ENCODE measurements around the gene ST8SIA4.

Gene ST8SIA4

DNA sequence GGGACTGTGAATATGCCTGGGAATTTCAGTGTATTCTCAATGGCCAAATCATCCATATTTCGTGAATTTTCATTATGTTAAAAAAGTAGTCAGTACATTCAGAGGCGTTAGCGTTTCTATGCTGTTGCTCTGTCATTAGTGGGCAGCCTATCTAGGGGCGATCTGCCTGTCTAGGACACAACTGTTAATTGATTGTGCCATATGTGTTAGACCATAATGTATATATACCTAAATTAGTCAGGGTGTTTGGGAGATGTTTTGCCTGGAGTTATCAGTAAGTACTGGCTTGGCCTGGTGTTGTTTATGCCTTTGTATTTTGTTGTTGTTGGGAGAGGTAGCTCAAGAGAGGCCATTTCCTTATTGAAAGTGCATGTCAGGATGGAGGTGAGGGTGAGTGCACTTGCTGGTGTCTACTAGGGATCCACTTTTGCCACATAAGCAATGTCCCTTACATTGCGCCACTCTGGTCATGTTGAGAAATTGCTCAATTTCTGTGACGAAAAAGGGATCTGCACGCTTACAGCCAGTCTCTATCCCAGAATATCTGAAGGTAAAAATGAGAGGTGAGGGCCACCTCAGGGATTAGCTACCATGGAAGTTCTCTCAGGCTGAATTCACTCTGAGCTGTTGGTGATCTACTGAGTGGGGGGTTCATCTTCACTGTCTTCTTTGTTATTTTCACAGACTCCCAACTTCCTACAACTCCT, 123.3 kb downstream of the ST8SIA4 start:
- no peak for DNase-seq

DNA sequence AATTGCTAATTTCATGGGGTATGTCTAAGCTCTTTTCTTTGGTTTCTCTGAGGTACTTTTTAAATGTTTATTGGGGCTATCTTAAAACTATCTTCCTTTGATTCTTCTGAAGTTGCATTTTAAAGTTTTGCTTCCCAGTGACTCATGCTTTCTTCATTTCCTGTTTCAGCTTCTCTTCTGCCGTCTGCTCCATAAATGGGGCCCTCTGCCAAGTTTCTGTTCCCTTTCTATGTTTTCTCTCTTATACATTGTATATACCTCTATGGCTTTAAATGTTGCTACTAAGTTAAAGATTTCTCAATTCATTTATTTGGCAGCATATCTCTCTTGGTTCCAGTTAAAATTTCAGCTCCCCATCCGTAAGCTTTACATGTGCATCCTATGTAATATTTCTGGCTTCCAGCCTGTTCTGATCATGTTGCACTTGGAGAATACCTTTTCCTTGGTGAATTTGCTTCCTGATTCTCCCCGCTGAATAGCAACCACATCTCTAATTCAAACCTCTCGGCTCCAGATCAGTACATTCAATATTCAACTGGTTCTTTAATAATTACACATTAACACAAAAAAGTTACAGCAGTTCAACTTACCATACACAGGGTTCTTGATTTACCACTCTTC, 125.3 kb downstream of the ST8SIA4 start:
- DNase-seq: no peak

DNA sequence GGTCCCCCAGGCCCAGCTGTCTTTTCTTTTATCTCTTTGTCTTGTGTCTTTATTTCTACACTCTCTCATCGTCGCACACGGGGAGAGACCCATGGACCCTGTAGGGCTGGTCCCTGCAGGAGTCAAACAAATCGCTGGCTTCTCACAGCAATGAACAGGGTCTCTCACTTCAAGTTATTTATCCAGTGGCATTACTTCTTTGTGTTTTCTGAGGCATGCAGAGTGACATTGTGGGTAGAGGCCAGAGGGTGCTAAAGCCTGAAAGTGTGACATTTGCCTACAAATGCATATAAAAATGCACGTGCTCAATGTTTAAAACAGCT, 127.6 kb downstream of the ST8SIA4 start:
- no peak for DNase-seq

DNA sequence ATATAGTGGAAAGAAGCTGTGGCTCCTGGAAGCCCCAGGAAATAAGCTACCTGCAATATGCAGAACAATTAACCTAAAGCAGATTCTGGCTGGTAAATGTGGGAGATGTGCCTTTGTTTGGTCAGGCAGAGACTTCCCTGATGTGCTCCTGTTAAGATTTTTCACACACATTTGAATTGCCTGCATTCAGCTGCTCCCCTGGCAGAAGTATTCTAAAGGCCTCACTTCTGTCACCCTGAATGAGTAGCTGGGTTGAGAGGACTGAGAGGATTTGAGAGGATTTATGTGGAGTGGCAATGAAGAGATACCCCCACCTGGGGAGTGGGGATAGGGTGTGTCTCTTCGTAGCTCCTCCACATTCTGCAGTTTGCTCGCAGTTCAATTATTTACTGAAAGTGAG, 130.5 kb downstream of the ST8SIA4 start:
- peak; percentile 60 for DNase-seq

DNA sequence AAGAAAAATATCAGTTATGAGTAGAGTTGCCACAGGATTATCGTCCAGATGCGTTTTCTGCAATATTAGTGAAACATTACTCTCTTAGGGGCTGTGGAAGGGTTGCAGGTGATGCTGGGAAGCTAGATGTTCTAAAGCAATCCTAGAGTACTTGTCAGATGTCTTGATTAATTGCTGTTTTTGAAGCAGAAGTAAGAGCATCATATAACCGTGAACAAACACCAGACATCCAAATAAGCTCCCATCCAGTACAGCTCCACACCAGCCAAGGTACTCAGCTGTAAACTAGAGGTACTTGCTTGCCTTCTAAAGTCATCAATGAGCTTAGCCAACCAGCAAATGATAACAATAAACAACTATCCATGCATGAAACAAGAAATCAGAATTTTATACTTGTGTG, 131.1 kb downstream of the ST8SIA4 start:
- peak; percentile 37 for DNase-seq

DNA sequence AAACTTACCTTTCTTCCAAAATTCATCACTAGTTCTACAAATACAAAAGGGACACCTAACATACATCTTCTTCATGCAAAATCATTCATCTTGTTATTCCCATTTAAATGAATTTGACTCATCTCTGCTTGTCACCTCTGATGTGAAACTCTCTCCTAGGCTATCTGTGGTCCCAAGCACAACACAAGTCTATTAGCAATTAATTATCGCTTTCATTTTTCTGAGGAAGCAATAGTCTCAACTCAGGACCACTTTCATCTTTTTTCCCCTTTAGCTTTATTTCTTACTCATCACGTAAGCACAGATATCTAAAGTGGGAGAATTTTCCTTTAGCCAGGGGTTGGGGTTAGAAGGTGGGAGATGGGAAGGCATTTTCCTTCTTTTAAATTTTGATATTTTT, 131.9 kb downstream of the ST8SIA4 start:
- DNase-seq: no peak

DNA sequence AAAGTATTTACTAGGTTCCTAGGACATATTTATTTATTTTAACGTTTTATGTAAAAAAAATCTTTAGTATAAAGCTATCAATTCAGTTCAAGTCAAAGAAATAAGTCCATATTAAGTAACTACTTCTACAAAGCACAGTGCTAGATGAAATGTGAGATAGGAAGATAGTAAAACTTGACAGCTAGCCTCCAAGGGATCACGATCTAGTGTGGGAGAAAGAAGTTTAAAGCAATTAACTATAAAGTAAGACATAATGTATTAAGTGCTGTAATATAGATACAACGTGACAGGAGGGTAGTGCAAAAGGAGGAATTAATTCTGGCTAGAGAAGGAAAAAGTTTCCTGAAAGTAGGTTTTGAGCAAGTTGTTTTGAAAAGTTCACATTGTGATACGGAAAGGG, 134.9 kb downstream of the ST8SIA4 start:
- no peak for DNase-seq

DNA sequence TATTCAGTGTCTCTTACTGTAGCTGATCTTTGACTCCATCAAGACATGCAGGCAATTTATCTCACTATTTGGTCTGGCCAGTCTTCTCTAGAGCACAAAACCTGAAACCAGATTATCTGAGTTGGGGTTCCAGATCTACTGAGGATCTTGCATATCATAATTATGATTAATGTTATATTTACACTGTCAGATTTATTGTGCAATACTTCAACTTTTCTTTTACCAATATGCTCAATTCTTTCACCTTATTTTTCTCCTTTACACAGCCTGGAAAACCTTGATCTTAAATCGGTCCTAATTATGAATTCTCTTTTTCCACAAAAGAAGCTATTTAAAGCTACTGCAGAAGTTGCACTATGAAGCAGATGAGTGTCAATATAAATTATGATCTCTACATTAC, 140.1 kb downstream of the ST8SIA4 start:
- no peak for DNase-seq

DNA sequence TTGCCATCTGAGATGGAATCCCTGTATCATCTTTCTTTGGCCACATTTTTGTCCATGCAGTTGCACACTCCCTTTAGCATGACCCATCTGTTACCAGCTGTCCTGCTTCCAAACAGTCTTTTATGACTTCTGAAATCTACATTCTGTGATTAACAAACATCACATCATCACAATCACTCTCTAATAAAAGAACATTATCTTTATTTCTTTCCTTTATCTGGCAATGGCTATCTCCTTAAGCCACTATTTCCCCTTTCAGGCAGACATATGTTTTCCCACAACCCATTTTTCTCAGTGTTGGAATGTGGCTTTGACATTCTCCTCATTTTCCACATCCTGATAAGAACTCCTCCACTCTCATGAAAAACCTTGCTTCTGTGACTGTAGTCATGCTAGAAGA, 141.0 kb downstream of the ST8SIA4 start:
- DNase-seq: no peak

DNA sequence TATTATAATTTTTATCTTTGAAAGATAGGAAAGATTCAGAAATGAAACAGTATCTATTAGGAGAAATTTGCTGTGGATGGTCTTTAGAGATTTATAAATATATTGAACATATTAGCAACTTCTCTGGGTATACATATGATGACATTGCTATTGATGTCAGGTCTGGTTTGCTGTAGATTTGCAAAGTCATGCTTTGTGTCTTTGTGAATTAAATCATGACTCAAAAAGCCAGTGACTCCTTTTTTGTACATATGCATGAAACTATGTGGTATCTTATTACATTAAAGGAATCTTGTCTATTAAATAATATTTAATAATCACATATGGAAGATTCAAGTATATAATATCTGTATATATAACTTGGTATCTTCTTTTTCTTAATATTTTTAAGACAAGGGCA, 141.9 kb downstream of the ST8SIA4 start:
- DNase-seq: no peak

DNA sequence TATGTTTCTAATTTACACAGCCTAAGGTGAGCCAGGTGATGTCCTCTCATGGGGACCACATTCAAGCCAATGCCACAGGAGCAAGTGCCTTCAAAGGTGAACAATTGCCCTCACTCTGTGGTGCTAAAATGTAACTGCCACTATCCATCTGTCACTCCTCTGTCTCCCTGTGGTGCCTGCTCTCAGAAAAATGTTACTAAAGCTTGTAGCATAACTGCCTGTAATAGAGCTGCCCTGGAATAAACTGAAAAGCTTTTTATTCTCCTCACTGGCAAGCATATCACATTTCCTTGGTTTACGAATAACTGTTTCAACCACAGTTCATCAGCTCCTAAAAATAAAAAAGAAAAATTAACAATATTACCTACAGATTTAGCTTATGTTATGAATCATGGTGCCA, 142.4 kb downstream of the ST8SIA4 start:
- no peak for DNase-seq

DNA sequence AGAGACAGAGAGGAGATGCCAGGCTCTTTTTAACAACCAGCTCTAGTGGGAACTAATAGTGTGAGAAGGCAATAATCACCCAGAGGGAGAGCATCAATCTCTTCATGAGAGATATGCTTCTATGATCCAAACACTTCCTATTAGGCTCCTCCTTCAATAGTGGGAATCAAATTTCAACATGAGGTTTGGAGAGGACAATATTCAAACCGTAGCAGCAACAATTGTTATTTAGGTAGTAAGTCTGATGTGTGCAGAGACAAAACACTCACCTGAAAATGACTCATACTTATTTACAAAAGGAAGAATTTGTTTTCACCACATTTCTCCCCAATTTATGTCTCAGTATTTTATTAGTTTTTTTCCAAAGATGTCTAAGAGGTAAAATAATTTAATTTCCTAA, 144.3 kb downstream of the ST8SIA4 start:
- DNase-seq: no peak

DNA sequence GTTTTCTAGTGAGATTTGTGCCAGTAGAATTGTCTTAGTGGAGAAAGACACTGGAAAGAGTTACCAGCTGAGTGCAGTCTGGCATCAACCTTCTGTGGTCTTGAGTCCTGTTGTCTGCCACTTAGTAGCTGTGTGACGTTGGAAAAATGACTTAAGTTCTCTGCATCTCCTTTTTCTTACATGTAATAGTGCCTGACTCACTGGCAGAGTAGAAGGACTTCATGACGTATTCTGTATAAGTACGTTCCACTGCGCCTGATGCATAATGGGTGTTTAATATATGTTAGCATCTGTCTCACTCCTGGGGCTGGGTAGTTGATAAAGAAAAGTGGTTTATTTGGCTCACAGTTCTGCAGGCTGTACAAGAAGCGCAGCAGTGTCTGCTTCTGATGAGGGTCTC, 144.8 kb downstream of the ST8SIA4 start:
- DNase-seq: no peak

DNA sequence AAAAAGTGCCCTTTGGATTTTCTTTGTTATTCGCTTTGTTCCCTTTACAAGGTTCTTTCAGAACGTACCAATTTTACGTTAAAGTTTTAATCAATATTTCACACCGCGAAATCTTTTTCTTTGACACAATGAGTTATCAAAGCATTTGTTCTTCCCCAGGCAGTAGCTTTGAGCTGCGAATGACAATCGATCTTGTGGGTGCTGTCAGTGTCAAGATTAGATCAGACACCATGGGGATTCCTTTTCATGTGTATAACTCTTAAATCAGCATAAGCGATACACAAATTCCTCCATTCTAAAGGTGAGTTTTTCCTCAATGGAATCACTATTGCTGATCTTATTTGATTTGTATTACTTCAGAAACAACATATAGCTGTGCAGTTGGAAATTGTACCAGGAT, 145.5 kb downstream of the ST8SIA4 start:
- DNase-seq: no peak

Data from eye (tissue), 1 donor.